Measurements from ENCODE around the gene CCDC167.
"Not testable (repeated sequence)": the region's sequence is repeated elsewhere in the genome, so short reads cannot be mapped to it uniquely, and the experiment has no call there.

CCDC167 gene

DNA sequence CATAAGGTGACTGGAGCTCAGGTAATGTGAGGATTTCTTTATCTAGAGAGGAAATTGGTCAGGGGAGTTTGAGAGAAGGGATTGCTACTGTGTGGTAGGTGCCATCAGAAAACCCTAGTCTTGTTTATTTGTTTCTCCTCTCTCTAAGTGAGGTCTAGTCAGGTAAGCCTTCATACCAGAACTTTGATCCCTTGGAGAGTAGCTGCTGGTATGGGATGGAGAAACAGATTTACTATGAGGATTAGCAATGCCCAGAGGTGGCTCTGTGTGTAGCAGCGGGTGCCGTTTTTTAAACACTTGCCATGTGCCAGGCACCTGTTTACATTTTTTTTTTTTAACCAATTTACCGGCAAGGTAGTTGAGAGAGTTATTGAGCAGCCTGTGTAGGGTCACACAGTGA, 47.2 kb downstream of the CCDC167 start:
- Histone ChIP-seq H4K20me1 (ENCODE audit: insufficient read depth) (no peaks in the 10 kb centered on the region), H3K9ac (no peak overlapping the region), H3K79me2 (ENCODE audit: insufficient read depth, low read depth) (no peaks in the 10 kb centered on the region), H2AFZ (ENCODE audit: low read depth) (no peak overlapping the region), H3K4me3 (IDR thresholded peaks at IDR 0.05; ENCODE audit: insufficient read depth, low read depth, low read length) (no peak overlapping the region), H3K4me1 (ENCODE audit: low read depth, poor library complexity, severe bottlenecking) (no peaks in the 10 kb centered on the region), H3K36me3 (ENCODE audit: insufficient read depth) (no peaks in the 10 kb centered on the region), H3K27me3 (ENCODE audit: insufficient read depth, low read depth) (no peaks in the 10 kb centered on the region), H3K4me2 (no peak overlapping the region), H3K27ac (no peak overlapping the region)
- TF ChIP-seq, protein P1, sequence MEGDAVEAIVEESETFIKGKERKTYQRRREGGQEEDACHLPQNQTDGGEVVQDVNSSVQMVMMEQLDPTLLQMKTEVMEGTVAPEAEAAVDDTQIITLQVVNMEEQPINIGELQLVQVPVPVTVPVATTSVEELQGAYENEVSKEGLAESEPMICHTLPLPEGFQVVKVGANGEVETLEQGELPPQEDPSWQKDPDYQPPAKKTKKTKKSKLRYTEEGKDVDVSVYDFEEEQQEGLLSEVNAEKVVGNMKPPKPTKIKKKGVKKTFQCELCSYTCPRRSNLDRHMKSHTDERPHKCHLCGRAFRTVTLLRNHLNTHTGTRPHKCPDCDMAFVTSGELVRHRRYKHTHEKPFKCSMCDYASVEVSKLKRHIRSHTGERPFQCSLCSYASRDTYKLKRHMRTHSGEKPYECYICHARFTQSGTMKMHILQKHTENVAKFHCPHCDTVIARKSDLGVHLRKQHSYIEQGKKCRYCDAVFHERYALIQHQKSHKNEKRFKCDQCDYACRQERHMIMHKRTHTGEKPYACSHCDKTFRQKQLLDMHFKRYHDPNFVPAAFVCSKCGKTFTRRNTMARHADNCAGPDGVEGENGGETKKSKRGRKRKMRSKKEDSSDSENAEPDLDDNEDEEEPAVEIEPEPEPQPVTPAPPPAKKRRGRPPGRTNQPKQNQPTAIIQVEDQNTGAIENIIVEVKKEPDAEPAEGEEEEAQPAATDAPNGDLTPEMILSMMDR (conservative IDR thresholded peaks at IDR 0.05; ENCODE audit: low read depth, low read length): no peak

GRCh38 chr6:37451441-37452193, 48.1 kb downstream of the CCDC167 start:
- no peaks in the 10 kb centered on the region for H3K27me3 ChIP-seq (ENCODE audit: insufficient read depth, low read depth)
- H3K79me2 ChIP-seq (ENCODE audit: insufficient read depth, low read depth): no peaks in the 10 kb centered on the region
- no peaks in the 10 kb centered on the region for H3K4me1 ChIP-seq (ENCODE audit: low read depth, poor library complexity, severe bottlenecking)
- TF ChIP-seq, protein P1 (conservative IDR thresholded peaks at IDR 0.05; ENCODE audit: low read depth, low read length): no peak
- no peak overlapping the region for H3K9ac ChIP-seq
- no peak overlapping the region for H2AFZ ChIP-seq (ENCODE audit: low read depth)
- no peak overlapping the region for H3K27ac ChIP-seq
- no peaks in the 10 kb centered on the region for H4K20me1 ChIP-seq (ENCODE audit: insufficient read depth)
- no peak overlapping the region for H3K4me2 ChIP-seq
- H3K36me3 ChIP-seq (ENCODE audit: insufficient read depth): no peaks in the 10 kb centered on the region
- no peak overlapping the region for H3K4me3 ChIP-seq (IDR thresholded peaks at IDR 0.05; ENCODE audit: insufficient read depth, low read depth, low read length)

- H4K20me1 ChIP-seq (ENCODE audit: insufficient read depth): no peaks in the 10 kb centered on the region
- no peak overlapping the region for H3K4me3 ChIP-seq (IDR thresholded peaks at IDR 0.05; ENCODE audit: insufficient read depth, low read depth, low read length)
- no peak overlapping the region for H3K4me2 ChIP-seq
- peaks cover 5% of the 10 kb centered on the region; the same call in 1 of the 2 replicates for H3K36me3 ChIP-seq (ENCODE audit: insufficient read depth)
- H2AFZ ChIP-seq (ENCODE audit: low read depth): no peak overlapping the region
- H3K79me2 ChIP-seq (ENCODE audit: insufficient read depth, low read depth): no peaks in the 10 kb centered on the region
- no peaks in the 10 kb centered on the region for H3K4me1 ChIP-seq (ENCODE audit: low read depth, poor library complexity, severe bottlenecking)
- H3K9ac ChIP-seq: no peak overlapping the region
- TF ChIP-seq, protein P1 (conservative IDR thresholded peaks at IDR 0.05; ENCODE audit: low read depth, low read length): no peak
- H3K27me3 ChIP-seq (ENCODE audit: insufficient read depth, low read depth): no peaks in the 10 kb centered on the region
- H3K27ac ChIP-seq: no peak overlapping the region
Observed at GRCh38 chr6:37449984-37450383, 49.7 kb downstream of the CCDC167 start.

- H4K20me1 ChIP-seq (ENCODE audit: insufficient read depth); H3K4me3 ChIP-seq (IDR thresholded peaks at IDR 0.05; ENCODE audit: insufficient read depth, low read depth, low read length); H3K27ac ChIP-seq; H3K36me3 ChIP-seq (ENCODE audit: insufficient read depth); H3K9ac ChIP-seq; H3K79me2 ChIP-seq (ENCODE audit: insufficient read depth, low read depth); H2AFZ ChIP-seq (ENCODE audit: low read depth); H3K27me3 ChIP-seq (ENCODE audit: insufficient read depth, low read depth): not testable (repeated sequence)
- Histone ChIP-seq H3K4me1 (ENCODE audit: low read depth, poor library complexity, severe bottlenecking) (peaks cover 12% of the 10 kb centered on the region), H3K4me2 (peak overlapping the region; percentile 97)
Observed at GRCh38 chr6:37443216-37443542, 56.5 kb downstream of the CCDC167 start.

Data from KMS-11 (cell line).